Thyroid gland (tissue), 4 donors: ENCODE measurements around the gene PAM. TPM values are rescaled to one million over a fixed set of nuclear protein-coding genes. Genes with fewer than 3 reads are reported as not detected.

Experiments used
- DNase-seq, 2 donors: peaks; one replicate each; pipeline ENCODE4 v3.0.0-alpha.2; 2019
- H3K27ac ChIP-seq, 3 donors: fragments of 200-600 bp; sonication (generic); 1 replicate in 2 of 3; 2 replicates in 1 of 3; pipeline ENCODE4 v1.5.1; 2016 to 2019; ENCODE audit warnings: mild to moderate bottlenecking in 1 of 3, moderate library complexity in 1 of 3
- H3K27me3 ChIP-seq: fragments of 200-600 bp; sonication (generic); one replicate; pipeline ENCODE4 v1.5.1; 2019
- H3K36me3 ChIP-seq, 2 donors: fragments of 200-600 bp; sonication (generic); one replicate each; pipeline ENCODE4 v1.5.1; 2016 to 2019
- H3K4me1 ChIP-seq, 2 donors: fragments of 200-600 bp; sonication (generic); one replicate each; pipeline ENCODE4 v1.5.1; 2017 to 2019
- H3K4me3 ChIP-seq, 3 donors: fragments of 200-600 bp; sonication (generic); replicated peaks in 1 of 3; 1 replicate in 2 of 3; 2 replicates in 1 of 3; pipeline ENCODE4 v1.5.1; 2016; ENCODE audit warnings: mild to moderate bottlenecking in 1 of 3
- H3K9me3 ChIP-seq: fragments of 200-600 bp; sonication (generic); one replicate; pipeline ENCODE4 v1.5.1; 2017
- POLR2A ChIP-seq, 2 donors: fragments of 450-650 bp; IDR thresholded peaks; one replicate each; pipeline ENCODE4 v1.6.1; 2017; ENCODE audit warnings: antibody characterized with exemption in 2 of 2, mild to moderate bottlenecking in 2 of 2, moderate library complexity in 1 of 2
- WGBS, 2 donors: methylation state at CpG; one replicate each; pipeline ENCODE4 v1.1.5; 2017; 5-methylcytosine and 5-hydroxymethylcytosine counted together
- intact Hi-C: fragments of 100-400 bp; cut with DNase I; formaldehyde crosslinking; loops from one replicate; pipeline ENCODE4 v1.15.1; 2023
- total RNA-seq, 4 donors: library from RNA; depleted of rRNA; stranded (reverse); fragments of >200 nt; gene quantifications; one replicate each; pipeline ENCODE4 v1.2.3, GENCODE V29; 2016
- TF ChIP-seq, protein P1 (sequence below), 6 experiments: fragments of 200-600 bp in 3 of 6; fragments of 450-650 bp in 3 of 6; sonication (generic) in 3 of 6; IDR thresholded peaks; one replicate each; pipeline ENCODE4 v1.5.1; 2016 to 2019; ENCODE audit warnings: antibody characterized with exemption in 6 of 6, mild to moderate bottlenecking in 2 of 6, inconsistent platforms in 1 of 6, moderate library complexity in 1 of 6

Gene PAM
- total RNA-seq, 4 donors from 2014 or later = 175 to 250 (median 202) TPM

DNA sequence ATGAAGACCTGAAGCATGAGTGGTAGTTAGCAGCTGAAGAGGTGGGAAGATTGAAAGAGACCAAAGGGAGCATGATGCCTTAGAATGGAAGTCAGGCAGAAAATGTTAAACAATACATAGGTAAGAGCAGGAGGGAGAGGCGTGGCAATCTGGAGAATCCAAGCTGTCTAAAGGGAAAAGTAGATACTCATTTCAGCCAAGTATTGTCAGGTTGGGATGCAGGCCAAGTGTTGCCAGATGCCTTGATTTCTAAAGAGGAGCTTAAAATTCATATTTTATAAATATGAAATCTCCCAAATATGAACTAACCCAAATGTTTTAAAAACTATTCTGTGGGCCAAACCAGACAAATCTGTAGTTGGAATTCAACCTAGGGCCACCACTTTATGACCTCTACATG, 4.2 kb downstream of the PAM start:
- Histone ChIP-seq H3K27ac (no peak overlapping the region), H3K4me1 (peaks cover 16 to 45% of the 10 kb centered on the region in 2 donors), H3K27me3 (no peaks in the 10 kb centered on the region), H3K4me3 (no peak overlapping the region), H3K36me3 (no peaks in the 10 kb centered on the region), H3K9me3 (no peaks in the 10 kb centered on the region)
- no peak for DNase-seq
- TF ChIP-seq, protein P1, sequence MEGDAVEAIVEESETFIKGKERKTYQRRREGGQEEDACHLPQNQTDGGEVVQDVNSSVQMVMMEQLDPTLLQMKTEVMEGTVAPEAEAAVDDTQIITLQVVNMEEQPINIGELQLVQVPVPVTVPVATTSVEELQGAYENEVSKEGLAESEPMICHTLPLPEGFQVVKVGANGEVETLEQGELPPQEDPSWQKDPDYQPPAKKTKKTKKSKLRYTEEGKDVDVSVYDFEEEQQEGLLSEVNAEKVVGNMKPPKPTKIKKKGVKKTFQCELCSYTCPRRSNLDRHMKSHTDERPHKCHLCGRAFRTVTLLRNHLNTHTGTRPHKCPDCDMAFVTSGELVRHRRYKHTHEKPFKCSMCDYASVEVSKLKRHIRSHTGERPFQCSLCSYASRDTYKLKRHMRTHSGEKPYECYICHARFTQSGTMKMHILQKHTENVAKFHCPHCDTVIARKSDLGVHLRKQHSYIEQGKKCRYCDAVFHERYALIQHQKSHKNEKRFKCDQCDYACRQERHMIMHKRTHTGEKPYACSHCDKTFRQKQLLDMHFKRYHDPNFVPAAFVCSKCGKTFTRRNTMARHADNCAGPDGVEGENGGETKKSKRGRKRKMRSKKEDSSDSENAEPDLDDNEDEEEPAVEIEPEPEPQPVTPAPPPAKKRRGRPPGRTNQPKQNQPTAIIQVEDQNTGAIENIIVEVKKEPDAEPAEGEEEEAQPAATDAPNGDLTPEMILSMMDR (IDR thresholded peaks at IDR 0.05) = no peak
- intact Hi-C loops = no loop called here
- 91 to 96% methylated on average over 1 of the region's 1 CpG for WGBS, 2 donors

DNA sequence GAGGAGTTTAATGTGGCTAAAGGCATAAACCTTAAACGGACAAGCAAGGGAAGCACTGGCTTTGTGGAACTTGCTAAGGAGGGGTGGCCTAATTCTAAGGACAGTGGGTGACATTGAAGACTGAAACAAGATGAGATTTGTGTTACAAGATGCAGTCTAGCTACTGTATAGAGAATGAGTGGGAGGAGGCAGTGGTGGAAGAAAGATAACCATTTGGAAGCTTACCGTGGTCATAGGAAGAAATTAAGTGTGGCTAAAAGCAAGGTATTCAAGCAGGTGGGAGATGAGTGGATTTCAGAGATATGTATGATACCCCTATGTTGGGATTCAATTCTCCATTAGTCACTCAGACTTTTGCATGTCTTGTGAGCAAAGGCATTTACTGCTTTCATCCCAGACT, 4.6 kb downstream of the PAM start:
- H3K9me3 ChIP-seq = no peaks in the 10 kb centered on the region
- H3K4me3 ChIP-seq = no peak overlapping the region
- TF ChIP-seq, protein P1 (IDR thresholded peaks at IDR 0.05) = no peak
- TF ChIP-seq POLR2A (IDR thresholded peaks at IDR 0.05) = no peak
- H3K27ac ChIP-seq = no peak overlapping the region
- WGBS, 2 donors = 81 to 92% methylated on average over 2 of the region's 2 CpGs
- H3K4me1 ChIP-seq = peaks cover 16 to 45% of the 10 kb centered on the region in 2 donors
- no peak for DNase-seq
- intact Hi-C loops = no loop called here
- no peaks in the 10 kb centered on the region for H3K27me3 ChIP-seq
- H3K36me3 ChIP-seq = no peaks in the 10 kb centered on the region

DNA sequence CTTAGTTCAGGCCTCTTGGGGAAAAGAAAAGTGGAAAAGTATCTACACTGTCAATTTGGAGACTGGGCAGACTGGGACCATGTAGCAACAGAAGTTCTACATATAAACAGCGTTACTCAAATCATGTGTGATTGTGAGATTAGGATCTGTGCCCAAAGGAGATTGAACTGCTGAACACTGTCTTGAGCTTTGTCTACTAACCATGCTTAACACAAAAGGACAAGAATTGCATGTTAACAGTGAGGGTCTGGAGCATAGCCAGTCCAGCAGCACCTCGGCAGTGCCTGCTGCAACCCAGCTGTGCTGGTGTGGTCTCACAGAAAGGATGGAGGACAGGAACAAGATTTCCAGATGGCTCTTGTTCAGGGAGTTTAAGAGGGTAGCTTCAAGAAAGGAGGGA, 5.7 kb downstream of the PAM start:
- no peak overlapping the region for H3K27ac ChIP-seq
- TF ChIP-seq POLR2A (IDR thresholded peaks at IDR 0.05) = no peak
- TF ChIP-seq, protein P1 (IDR thresholded peaks at IDR 0.05) = no peak

DNA sequence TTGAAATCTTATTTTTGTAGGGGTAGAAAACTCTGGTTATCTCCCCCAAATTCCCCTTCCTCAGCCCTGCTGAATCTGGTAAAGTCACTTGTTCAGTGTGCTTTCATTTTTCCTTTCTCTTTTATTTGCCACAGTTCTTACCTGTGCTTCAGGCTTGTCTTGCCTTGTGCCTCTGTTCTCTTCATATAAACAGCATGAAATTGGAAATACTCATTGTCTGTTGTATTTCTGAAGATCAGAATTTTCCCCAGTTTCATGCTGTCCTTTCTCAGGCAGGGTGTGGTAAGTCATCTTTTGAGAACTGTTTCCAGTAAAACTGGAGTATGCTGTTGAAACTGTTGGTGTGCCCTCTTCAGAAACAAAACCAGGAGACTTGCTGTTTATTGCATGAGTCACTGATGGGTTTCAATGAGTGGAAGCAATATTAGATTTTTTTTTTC, 7.0 kb downstream of the PAM start:
- H3K4me1 ChIP-seq = peaks cover 16 to 45% of the 10 kb centered on the region in 2 donors
- H3K36me3 ChIP-seq = no peaks in the 10 kb centered on the region
- H3K9me3 ChIP-seq = no peaks in the 10 kb centered on the region
- TF ChIP-seq POLR2A (IDR thresholded peaks at IDR 0.05) = no peak
- TF ChIP-seq, protein P1 (IDR thresholded peaks at IDR 0.05) = no peak
- DNase-seq = no peak
- H3K27me3 ChIP-seq = no peaks in the 10 kb centered on the region
- no peak overlapping the region for H3K4me3 ChIP-seq
- H3K27ac ChIP-seq = peak overlapping the region; percentile 15 to 71 (median 29)
- intact Hi-C loops = no loop called here

More for the DNA sequence above, 5.7 kb downstream of the PAM start:
- Histone ChIP-seq H3K9me3 (no peaks in the 10 kb centered on the region), H3K4me3 (no peak overlapping the region), H3K27me3 (no peaks in the 10 kb centered on the region), H3K4me1 (peaks cover 16 to 52% of the 10 kb centered on the region in 2 donors), H3K36me3 (no peaks in the 10 kb centered on the region)
- intact Hi-C loops = no loop called here
- peak in 1 of 2 donors; percentile 15 for DNase-seq
- 47 to 50% methylated on average over 2 of the region's 2 CpGs for WGBS, 2 donors

DNA sequence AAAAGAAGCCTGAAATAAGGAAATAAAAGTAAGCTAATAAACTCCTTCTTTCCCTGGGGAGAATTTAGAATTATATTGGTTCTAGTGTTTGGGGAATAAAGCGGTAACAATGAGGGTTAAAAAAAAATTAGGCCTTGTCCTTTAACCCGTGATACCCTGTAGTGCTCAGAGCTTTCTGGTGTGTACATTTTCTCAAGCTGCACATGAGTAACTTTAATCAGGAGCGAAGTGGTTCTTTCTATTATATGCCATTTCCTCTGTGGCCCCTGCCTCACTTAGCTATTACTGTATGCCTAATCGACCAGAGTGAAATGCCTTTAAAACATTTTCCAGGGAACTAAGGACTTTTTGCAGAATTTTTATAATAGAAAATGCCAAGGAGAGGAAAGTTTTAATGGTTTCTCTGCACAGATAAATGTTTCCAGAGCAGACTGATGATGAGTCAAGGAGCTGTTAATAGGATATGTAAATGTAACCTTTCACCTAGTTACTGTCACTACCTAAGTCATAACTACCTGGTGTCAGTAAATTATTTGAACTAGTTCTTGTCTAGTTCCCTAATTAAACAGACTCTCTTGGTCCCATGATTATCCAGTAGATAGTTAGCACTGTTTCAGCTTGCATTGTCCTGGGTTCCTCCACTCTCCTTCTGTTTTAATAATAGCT, 7.6 kb downstream of the PAM start:
- Histone ChIP-seq H3K4me3 (no peak overlapping the region), H3K4me1 (peaks cover 16 to 45% of the 10 kb centered on the region in 2 donors), H3K9me3 (no peaks in the 10 kb centered on the region), H3K36me3 (no peaks in the 10 kb centered on the region), H3K27ac (peak overlapping the region in 2 of 3 donors; percentile 29 to 71), H3K27me3 (no peaks in the 10 kb centered on the region)
- TF ChIP-seq, protein P1 (IDR thresholded peaks at IDR 0.05) = no peak
- TF ChIP-seq POLR2A (IDR thresholded peaks at IDR 0.05) = no peak
- 67 to 69% methylated on average over 4 of the region's 4 CpGs for WGBS, 2 donors
- no peak for DNase-seq
- intact Hi-C loops = no loop called here
